BLaER1 treated with 17β-estradiol and CSF1 and Interleukin-3, amounts not matched to agents 10 nM and 100 nM (cell line): ENCODE measurements around the gene UCKL1.

ENCODE experiments used
- H3K27ac ChIP-seq, 11 experiments: shearing (Covaris generic); formaldehyde crosslinking; 2 replicates each; pipeline ENCODE4 v1.8.1; 2022
- H3K27me3 ChIP-seq, 11 experiments: shearing (Covaris generic); formaldehyde crosslinking; 2 replicates each; pipeline ENCODE4 v1.8.1; 2022
- H3K36me3 ChIP-seq, 11 experiments: shearing (Covaris generic); formaldehyde crosslinking; 2 replicates each; pipeline ENCODE4 v1.8.1; 2022
- H3K4me1 ChIP-seq, 10 experiments: shearing (Covaris generic); formaldehyde crosslinking; 2 replicates each; pipeline ENCODE4 v1.8.1; 2022
- H3K4me2 ChIP-seq, 11 experiments: shearing (Covaris generic); formaldehyde crosslinking; 2 replicates each; pipeline ENCODE4 v1.8.1; 2022
- H3K4me3 ChIP-seq, 10 experiments: shearing (Covaris generic); formaldehyde crosslinking; 2 replicates each; pipeline ENCODE4 v1.8.1; 2022
- H3K9ac ChIP-seq, 11 experiments: shearing (Covaris generic); formaldehyde crosslinking; 2 replicates each; pipeline ENCODE4 v1.8.1; 2022
- H3K9me3 ChIP-seq, 11 experiments: shearing (Covaris generic); formaldehyde crosslinking; replicated peaks in 1 of 11; 2 replicates each; pipeline ENCODE4 v1.8.1; 2022
- H4K20me1 ChIP-seq, 11 experiments: shearing (Covaris generic); formaldehyde crosslinking; 2 replicates each; pipeline ENCODE4 v1.8.1; 2022
- Cebpa-rat ChIP-seq, 11 experiments: shearing (Covaris generic); IDR thresholded peaks; 2 replicates each; pipeline ENCODE4 v1.8.1; 2022

The UCKL1 gene

DNA sequence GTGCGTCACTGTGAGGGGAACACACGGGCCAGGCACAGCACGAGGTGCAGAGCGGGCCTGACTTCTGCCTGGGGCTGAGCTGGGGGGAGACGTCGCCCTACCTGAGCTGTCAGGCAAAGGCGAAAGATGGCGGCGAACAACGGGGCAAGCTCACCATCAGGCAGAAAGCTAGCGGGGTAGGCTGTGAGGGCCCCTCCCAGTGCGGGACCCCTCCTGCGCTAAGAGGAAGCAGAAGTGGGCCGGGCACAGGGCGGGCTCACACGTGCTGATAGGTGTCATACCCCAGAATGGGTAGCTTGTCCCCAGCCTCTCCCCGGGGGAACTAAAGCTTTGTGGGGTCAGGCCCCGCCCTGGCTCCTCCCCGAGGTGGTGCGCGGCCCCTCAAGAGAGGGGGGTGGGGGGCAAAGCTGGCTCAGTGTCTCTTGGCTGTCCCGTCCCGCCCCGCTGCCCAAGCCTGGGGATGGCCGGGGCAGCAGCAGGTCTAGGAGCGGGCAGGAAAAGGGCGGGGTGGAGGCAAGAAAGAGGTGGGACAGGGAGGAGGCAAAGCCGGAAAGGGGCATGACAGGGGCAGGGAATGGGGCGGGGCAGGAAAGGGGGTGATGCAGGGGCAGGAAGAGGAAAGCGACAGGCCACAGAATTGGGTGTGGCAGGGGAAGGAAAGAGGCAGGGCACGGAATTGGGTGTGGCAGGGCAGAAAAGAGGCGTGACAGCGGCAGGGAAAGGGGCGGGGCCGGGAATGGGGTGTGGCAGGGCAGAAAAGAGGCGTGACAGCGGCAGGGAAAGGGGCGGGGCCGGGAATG is 14.7 kb downstream of the UCKL1 start:
- Histone ChIP-seq H3K4me2 (peak overlapping the region; percentile 69 to 90 (median 82)), H3K4me3 (peak overlapping the region in 9 of 10 experiments; percentile 9 to 54 (median 28); a peak in 7 of 20 replicates), H3K9ac (peak overlapping the region; percentile 26 to 64 (median 47); a peak in 19 of 22 replicates), H3K27me3 (no peaks in the 10 kb centered on the region), H3K36me3 (peaks cover 69 to 89% (median 87%) of the 10 kb centered on the region in 11 experiments), H3K9me3 (no peaks in the 10 kb centered on the region; a peak in 1 of 22 replicates), H3K27ac (peak overlapping the region in 10 of 11 experiments; percentile 62 to 78 (median 72); a peak in 20 of 22 replicates), H4K20me1 (peaks cover 90 to 95% (median 94%) of the 10 kb centered on the region in 11 experiments), H3K4me1 (peaks cover 31 to 47% (median 37%) of the 10 kb centered on the region in 10 experiments)
- no peak for TF ChIP-seq Cebpa-rat (IDR thresholded peaks at IDR 0.05)

DNA sequence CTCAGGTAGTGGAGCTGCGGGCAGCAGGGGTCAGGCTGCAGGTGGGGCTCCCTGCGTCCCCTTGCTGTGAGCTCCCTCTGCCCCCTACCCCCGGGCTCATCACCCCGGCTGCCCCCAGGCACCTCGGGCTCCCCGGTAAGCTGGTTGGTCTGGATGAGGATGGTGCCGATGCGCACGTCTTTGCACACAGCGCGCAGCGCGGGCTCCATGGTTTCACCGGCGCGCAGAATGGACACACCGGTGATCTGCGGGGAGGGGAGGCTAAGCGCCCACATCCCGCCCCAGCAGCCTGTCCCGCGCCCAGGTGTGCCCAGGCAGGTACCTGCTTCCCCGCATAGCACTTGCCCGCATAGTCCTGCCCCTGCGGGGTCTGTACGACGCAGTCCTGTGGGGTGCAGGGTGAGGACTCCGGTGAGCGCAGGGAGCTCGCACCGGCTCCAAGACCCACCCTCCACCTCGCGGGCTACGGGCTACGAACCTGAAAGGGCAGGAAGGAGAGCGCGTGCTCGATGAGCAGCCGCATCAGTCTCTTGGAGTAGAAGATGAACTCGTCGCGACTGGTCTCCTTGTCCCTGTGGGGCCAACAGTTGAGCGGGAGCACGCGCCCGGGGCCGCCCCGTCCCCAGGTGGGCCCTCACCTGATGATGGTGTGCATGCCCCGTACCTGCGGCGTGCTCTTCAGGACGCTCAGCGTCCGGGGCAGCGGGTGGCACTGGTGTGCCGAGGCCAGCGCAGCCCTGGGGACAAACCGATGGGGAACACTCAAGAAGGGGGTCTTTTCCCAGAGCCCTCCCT is 15.5 kb downstream of the UCKL1 start:
- peak overlapping the region in 6 of 10 experiments; percentile 21 to 54 (median 31); a peak in 4 of 20 replicates for H3K4me3 ChIP-seq
- no peaks in the 10 kb centered on the region; a peak in 1 of 22 replicates for H3K9me3 ChIP-seq
- peak overlapping the region in 10 of 11 experiments; percentile 62 to 78 (median 72); a peak in 20 of 22 replicates for H3K27ac ChIP-seq
- peak overlapping the region in 10 of 11 experiments; percentile 26 to 64 (median 48); a peak in 16 of 22 replicates for H3K9ac ChIP-seq
- H3K36me3 ChIP-seq: peaks cover 70 to 89% (median 87%) of the 10 kb centered on the region in 11 experiments
- no peak for TF ChIP-seq Cebpa-rat (IDR thresholded peaks at IDR 0.05)
- H4K20me1 ChIP-seq: peaks cover 90 to 95% (median 94%) of the 10 kb centered on the region in 11 experiments
- H3K4me2 ChIP-seq: peak overlapping the region; percentile 69 to 90 (median 82)
- H3K27me3 ChIP-seq: no peaks in the 10 kb centered on the region
- peaks cover 36 to 48% (median 41%) of the 10 kb centered on the region in 10 experiments for H3K4me1 ChIP-seq

DNA sequence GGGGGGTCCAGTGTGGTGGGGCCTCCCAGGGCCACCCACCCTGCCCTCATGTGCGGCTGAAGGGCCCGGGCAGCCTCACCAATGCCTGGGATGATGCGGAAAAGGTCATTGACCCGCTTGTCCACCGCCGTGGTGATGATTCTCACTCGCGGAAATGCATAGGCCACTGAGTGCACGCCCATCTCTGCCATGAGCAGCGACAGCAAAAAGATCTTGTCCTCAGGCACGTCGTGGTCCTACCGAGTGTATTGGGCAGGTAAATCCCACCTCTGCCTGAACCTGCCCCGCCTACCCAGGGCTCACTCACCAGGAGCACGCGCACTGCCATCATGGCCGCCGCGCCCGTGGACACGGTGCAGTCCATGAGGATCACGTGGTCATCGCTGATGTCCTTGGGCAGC is 16.1 kb downstream of the UCKL1 start:
- H3K36me3 ChIP-seq: peaks cover 70 to 89% (median 87%) of the 10 kb centered on the region in 11 experiments
- H3K9me3 ChIP-seq: no peaks in the 10 kb centered on the region; a peak in 1 of 22 replicates
- H3K27ac ChIP-seq: no peak overlapping the region; a peak in 1 of 22 replicates
- peak overlapping the region in 6 of 11 experiments; percentile 69 to 90 (median 85); a peak in 6 of 22 replicates for H3K4me2 ChIP-seq
- no peak overlapping the region for H3K9ac ChIP-seq
- peaks cover 37 to 53% (median 47%) of the 10 kb centered on the region in 10 experiments for H3K4me1 ChIP-seq
- TF ChIP-seq Cebpa-rat (IDR thresholded peaks at IDR 0.05): no peak
- no peaks in the 10 kb centered on the region for H3K27me3 ChIP-seq
- peaks cover 90 to 95% (median 94%) of the 10 kb centered on the region in 11 experiments for H4K20me1 ChIP-seq
- H3K4me3 ChIP-seq: no peak overlapping the region

DNA sequence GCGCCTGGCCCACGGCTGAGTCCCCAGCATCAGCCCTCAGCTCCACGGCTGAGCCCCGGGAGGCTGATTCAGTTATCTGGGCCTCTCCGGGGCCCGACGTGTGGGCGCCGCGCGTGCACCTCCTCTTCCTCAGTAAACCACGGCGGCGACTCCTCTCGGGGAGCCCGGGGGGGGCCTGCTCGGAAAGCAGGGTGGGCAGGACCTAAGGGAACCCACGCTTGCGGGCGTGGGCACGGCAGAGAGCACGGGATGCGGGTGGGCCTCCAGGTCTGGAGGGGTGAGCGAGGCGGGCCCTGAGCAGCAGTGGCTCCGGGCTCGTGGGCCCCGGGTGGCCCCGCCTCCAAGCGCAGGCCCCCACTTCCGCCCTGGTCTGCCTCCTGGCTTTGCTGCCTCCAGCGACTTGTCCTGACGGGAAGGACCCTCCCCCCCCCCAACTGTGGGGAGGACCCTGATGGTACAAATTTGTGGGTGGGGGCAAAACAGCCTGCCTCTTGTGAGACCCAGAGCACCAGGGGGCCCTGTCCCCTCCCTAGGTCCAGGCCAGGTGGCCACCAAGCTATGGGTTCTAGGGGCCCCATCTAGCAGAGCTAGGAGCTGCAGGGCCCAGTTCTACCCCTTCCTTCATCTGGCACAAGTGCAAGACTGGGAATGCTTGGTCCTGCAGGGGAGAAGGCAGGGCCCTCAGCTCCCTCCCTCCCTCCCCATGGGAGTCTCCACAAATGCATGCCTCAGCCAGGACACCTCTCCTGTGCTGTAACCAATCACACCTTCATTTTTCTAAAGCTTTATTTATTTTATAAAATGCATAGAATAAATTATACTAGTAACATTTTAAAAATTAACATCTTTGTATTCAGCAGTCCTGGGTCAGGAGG is 16.9 kb downstream of the UCKL1 start:
- H3K4me1 ChIP-seq: peaks cover 37 to 59% (median 50%) of the 10 kb centered on the region in 10 experiments
- no peaks in the 10 kb centered on the region for H3K27me3 ChIP-seq
- H3K9me3 ChIP-seq: no peaks in the 10 kb centered on the region; a peak in 1 of 22 replicates
- H3K4me3 ChIP-seq: no peak overlapping the region
- H3K27ac ChIP-seq: no peak overlapping the region
- no peak for TF ChIP-seq Cebpa-rat (IDR thresholded peaks at IDR 0.05)
- H3K4me2 ChIP-seq: 0 out of 22 replicates have a peak overlapping the region, but pooled peaks of 1 of the 11 experiments have one; percentile 2
- peaks cover 90 to 95% (median 94%) of the 10 kb centered on the region in 11 experiments for H4K20me1 ChIP-seq
- H3K9ac ChIP-seq: no peak overlapping the region
- peaks cover 70 to 89% (median 87%) of the 10 kb centered on the region in 11 experiments for H3K36me3 ChIP-seq

DNA sequence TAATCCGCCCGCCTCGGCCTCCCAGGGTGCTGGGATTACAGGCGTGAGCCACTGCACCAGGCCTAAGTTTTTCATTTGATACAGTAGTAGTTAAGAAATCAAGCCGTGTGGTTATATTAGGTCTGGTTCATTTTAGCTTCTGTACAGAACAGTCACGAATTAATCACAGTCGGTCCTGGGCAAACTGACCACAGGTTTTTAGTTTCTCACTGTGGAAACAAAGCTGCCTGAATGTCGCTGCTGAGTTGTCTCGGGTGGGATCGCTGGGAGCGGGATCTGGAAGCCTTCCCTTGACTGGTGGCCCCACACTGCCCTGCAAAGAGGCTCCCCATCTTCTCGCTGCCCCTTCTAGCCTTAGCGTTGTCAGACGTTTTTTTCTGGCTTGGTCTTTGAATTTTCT is 18.6 kb downstream of the UCKL1 start:
- H4K20me1 ChIP-seq: peaks cover 90 to 96% (median 94%) of the 10 kb centered on the region in 11 experiments
- peaks cover 71 to 89% (median 87%) of the 10 kb centered on the region in 11 experiments for H3K36me3 ChIP-seq
- no peak overlapping the region for H3K4me3 ChIP-seq

DNA sequence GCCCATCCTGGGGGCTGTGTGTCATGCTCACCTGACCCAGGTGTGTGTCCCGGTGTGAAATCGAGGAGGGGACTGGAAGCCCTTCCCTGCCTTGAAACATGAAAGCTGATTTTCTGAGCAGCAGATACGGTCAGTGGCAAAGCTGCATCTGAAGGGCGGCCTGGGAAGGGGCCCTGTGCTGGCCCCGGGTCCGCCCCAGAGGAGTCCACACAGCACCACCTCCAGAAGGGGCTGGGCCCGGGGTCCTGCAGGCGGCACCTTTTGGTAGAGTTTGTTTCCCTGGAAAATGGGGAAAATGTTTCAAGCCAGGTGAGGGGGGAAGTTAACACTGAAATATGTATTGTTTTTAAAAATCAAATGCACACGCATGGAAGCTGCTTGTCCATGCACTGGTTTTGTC is 20.8 kb downstream of the UCKL1 start:
- Histone ChIP-seq H3K4me2 (peak overlapping the region in 5 of 11 experiments; percentile 3 to 50 (median 33); a peak in 5 of 22 replicates), H3K9ac (peak overlapping the region in 2 of 11 experiments; percentile 27 to 47; a peak in 2 of 22 replicates), H3K27me3 (no peaks in the 10 kb centered on the region), H3K36me3 (peaks cover 85 to 99% (median 97%) of the 10 kb centered on the region in 11 experiments), H3K27ac (no peak overlapping the region), H4K20me1 (peaks cover 96 to 100% (median 99%) of the 10 kb centered on the region in 11 experiments), H3K9me3 (no peaks in the 10 kb centered on the region; a peak in 1 of 22 replicates), H3K4me3 (no peak overlapping the region), H3K4me1 (peaks cover 7 to 47% (median 33%) of the 10 kb centered on the region in 10 experiments)
- no peak for TF ChIP-seq Cebpa-rat (IDR thresholded peaks at IDR 0.05)

More for the DNA sequence above, 18.6 kb downstream of the UCKL1 start:
- Histone ChIP-seq H3K4me2 (no peak overlapping the region), H3K27me3 (no peaks in the 10 kb centered on the region), H3K9ac (no peak overlapping the region), H3K27ac (peak overlapping the region in 1 of 11 experiments; percentile 21; a peak in 1 of 22 replicates), H3K9me3 (no peaks in the 10 kb centered on the region; a peak in 1 of 22 replicates), H3K4me1 (peaks cover 23 to 47% (median 38%) of the 10 kb centered on the region in 10 experiments)
- no peak for TF ChIP-seq Cebpa-rat (IDR thresholded peaks at IDR 0.05)

DNA sequence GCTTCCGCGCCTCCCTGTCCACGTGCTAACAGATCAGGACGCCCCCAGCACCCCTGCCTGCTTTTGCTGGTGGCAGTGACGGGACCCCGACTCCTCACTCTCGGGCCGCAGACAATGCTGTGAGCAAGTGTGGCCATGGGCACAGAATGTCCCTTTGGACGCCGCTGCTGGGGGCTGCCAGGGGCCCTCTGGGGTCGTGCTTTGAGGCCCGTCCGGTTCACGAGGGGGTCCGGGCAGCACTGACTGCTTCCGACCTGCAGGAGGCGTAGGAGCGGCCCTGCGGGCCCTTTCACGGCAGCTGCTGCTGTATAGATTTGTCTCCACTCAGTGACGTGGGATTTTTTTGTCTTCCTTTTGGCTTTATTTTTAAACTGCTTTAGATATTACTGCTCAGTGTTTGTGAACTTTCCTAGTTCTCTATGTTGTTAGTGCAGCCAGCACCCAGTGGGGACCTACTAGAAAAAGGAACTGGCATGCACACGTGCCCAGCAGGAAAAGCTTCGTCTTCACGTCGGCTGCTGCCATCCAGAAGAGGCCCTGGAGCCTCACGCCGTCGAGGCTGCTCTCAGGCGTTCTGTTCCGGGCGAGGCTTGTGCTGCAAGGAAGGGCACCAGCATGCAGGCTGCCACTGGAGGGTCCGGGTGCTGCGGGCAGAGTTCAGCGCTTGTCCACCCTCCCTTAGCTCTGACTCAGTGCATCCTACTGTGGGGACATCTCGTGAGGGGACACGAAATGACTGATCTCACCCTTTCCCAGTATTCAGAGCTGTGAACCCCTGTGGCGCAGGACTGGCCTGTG is 21.7 kb downstream of the UCKL1 start:
- Histone ChIP-seq H3K9ac (0 out of 22 replicates have a peak overlapping the region, but pooled peaks of 2 of the 11 experiments have one; percentile 27 to 47), H4K20me1 (peaks cover 91 to 100% (median 99%) of the 10 kb centered on the region in 11 experiments), H3K4me1 (peaks cover 0 to 51% (median 36%) of the 10 kb centered on the region in 10 experiments; a peak in 17 of 20 replicates), H3K4me2 (0 out of 22 replicates have a peak overlapping the region, but pooled peaks of 1 of the 11 experiments have one; percentile 3), H3K9me3 (no peaks in the 10 kb centered on the region; a peak in 1 of 22 replicates), H3K27ac (no peak overlapping the region), H3K36me3 (peaks cover 86 to 100% (median 97%) of the 10 kb centered on the region in 11 experiments), H3K4me3 (no peak overlapping the region), H3K27me3 (no peaks in the 10 kb centered on the region)
- TF ChIP-seq Cebpa-rat (IDR thresholded peaks at IDR 0.05): no peak
